Smooth muscle cell (in vitro differentiated cells): Measurements from ENCODE around the gene AKT1S1. TPM values are rescaled to one million over a fixed set of nuclear protein-coding genes. Genes with fewer than 3 reads are reported as not detected.

Experiments
- DNase-seq: peaks from one replicate; lab custom pipeline; 2025; ENCODE audit not compliant: unreplicated experiment; lab: John Stamatoyannopoulos, UW
- H2AFZ ChIP-seq: fragments of 200-600 bp; sonication (generic); 2 replicates; pipeline ENCODE4 v1.6.0; 2016; ENCODE audit warnings: antibody characterized with exemption, low read depth, mild to moderate bottlenecking
- H3F3A ChIP-seq: fragments of 200-600 bp; sonication (generic); 2 replicates; pipeline ENCODE4 v1.6.0; 2017; ENCODE audit warnings: antibody characterized with exemption, low read depth
- H3K27ac ChIP-seq: fragments of 200-600 bp; sonication (generic); 2 replicates; pipeline ENCODE4 v1.5.1; 2016; ENCODE audit warnings: low read depth, mild to moderate bottlenecking
- H3K27me3 ChIP-seq: fragments of 200-600 bp; sonication (generic); 2 replicates; pipeline ENCODE4 v1.6.1; 2016; ENCODE audit warnings: low read depth, mild to moderate bottlenecking
- H3K36me3 ChIP-seq: fragments of 200-600 bp; sonication (generic); 2 replicates; pipeline ENCODE4 v1.5.1; 2016; ENCODE audit warnings: low read depth
- H3K4me1 ChIP-seq: fragments of 200-600 bp; sonication (generic); 2 replicates; pipeline ENCODE4 v1.5.1; 2016; ENCODE audit warnings: low read depth
- H3K4me2 ChIP-seq: fragments of 200-600 bp; sonication (generic); 2 replicates; pipeline ENCODE4 v1.6.0; 2016; ENCODE audit warnings: mild to moderate bottlenecking
- H3K4me3 ChIP-seq: fragments of 200-600 bp; sonication (generic); 2 replicates; pipeline ENCODE4 v1.5.1; 2016; ENCODE audit warnings: mild to moderate bottlenecking
- H3K79me2 ChIP-seq: fragments of 200-600 bp; sonication (generic); 2 replicates; pipeline ENCODE4 v1.6.0; 2016; ENCODE audit warnings: low read depth, mild to moderate bottlenecking
- H3K9ac ChIP-seq: fragments of 200-600 bp; sonication (generic); 2 replicates; pipeline ENCODE4 v1.6.0; 2016; ENCODE audit warnings: low read depth
- H3K9me3 ChIP-seq: fragments of 200-600 bp; sonication (generic); replicated peaks from 2 replicates; pipeline ENCODE4 v1.5.1; 2016; ENCODE audit warnings: low read depth
- H4K20me1 ChIP-seq: fragments of 200-600 bp; sonication (generic); 2 replicates; pipeline ENCODE4 v1.6.0; 2016; ENCODE audit warnings: low read depth
- WGBS: methylation state at CpG from one replicate; pipeline ENCODE4 v1.1.7; 2016; ENCODE audit warnings: low lambda C conversion rate; 5-methylcytosine and 5-hydroxymethylcytosine counted together
- polyA plus RNA-seq: library from polyadenylated mRNA; unstranded; fragments of >200 nt; fragmentation: Nextera tagmentation; extraction: Ambion mirVana; gene quantifications from 2 replicates; pipeline ENCODE4 v1.2.1, GENCODE V29; 2016
- total RNA-seq: library from RNA; depleted of rRNA; stranded (reverse); fragments of >200 nt; gene quantifications from 2 replicates; pipeline ENCODE4 v1.2.3, GENCODE V29; 2014
- TF ChIP-seq, protein P1 (sequence below): fragments of 200-600 bp; sonication (generic); IDR thresholded peaks from 2 replicates; pipeline ENCODE4 v1.5.1; 2017; ENCODE audit warnings: borderline replicate concordance, mild to moderate bottlenecking, antibody characterized with exemption; ENCODE audit not compliant: insufficient read depth, poor library complexity, severe bottlenecking

The AKT1S1 gene
- total and polyA plus RNA-seq, 2 experiments from 2014 or later, result 15.8 to 72.2 TPM

DNA sequence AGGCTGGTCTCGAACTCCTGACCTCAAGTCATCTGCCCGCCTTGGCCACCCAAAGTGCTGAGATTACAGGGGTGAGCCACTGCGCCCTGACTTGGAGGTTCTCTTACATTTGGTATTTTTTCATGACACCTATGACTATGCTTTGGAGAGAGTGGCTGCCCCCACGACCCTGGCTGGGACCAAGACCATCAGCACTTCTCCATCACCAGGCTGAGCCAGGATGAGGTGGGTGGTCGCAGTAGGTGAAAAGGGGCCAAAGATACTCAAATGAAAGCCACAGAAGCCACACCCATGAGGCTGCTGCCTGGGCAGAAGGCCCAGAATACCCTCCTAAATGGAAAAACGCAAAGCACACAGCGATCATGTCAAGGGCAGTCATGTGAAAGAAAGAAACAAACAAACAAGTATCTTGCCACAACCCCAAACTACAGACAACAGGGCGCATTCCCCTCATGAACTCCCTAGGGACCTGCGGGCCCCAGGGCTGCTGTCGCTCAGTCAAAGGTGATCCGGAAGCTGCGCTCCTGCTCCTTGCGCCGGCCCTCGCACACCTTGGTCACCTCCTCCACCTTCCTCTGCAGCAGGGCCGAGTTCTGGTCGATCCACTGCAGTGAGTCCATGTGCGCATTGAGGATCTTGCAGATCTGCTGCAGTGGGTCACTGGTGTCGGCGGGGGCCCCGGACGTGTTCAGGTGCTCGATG is 30.7 kb upstream of the AKT1S1 start:
- no peak for DNase-seq
- Histone ChIP-seq H3K9ac (no peak overlapping the region), H3K27me3 (no peaks in the 10 kb centered on the region), H4K20me1 (peaks cover 16% of the 10 kb centered on the region), H3K27ac (no peak overlapping the region), H3K4me3 (no peak overlapping the region), H3K36me3 (no peaks in the 10 kb centered on the region), H3K4me2 (no peak overlapping the region), H3K79me2 (no peaks in the 10 kb centered on the region), H3K9me3 (no peaks in the 10 kb centered on the region), H2AFZ (no peak overlapping the region), H3K4me1 (no peaks in the 10 kb centered on the region), H3F3A (no peaks in the 10 kb centered on the region)
- TF ChIP-seq, protein P1, sequence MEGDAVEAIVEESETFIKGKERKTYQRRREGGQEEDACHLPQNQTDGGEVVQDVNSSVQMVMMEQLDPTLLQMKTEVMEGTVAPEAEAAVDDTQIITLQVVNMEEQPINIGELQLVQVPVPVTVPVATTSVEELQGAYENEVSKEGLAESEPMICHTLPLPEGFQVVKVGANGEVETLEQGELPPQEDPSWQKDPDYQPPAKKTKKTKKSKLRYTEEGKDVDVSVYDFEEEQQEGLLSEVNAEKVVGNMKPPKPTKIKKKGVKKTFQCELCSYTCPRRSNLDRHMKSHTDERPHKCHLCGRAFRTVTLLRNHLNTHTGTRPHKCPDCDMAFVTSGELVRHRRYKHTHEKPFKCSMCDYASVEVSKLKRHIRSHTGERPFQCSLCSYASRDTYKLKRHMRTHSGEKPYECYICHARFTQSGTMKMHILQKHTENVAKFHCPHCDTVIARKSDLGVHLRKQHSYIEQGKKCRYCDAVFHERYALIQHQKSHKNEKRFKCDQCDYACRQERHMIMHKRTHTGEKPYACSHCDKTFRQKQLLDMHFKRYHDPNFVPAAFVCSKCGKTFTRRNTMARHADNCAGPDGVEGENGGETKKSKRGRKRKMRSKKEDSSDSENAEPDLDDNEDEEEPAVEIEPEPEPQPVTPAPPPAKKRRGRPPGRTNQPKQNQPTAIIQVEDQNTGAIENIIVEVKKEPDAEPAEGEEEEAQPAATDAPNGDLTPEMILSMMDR, result no peak
- WGBS, result 98% methylated on average over 23 of the region's 23 CpGs

DNA sequence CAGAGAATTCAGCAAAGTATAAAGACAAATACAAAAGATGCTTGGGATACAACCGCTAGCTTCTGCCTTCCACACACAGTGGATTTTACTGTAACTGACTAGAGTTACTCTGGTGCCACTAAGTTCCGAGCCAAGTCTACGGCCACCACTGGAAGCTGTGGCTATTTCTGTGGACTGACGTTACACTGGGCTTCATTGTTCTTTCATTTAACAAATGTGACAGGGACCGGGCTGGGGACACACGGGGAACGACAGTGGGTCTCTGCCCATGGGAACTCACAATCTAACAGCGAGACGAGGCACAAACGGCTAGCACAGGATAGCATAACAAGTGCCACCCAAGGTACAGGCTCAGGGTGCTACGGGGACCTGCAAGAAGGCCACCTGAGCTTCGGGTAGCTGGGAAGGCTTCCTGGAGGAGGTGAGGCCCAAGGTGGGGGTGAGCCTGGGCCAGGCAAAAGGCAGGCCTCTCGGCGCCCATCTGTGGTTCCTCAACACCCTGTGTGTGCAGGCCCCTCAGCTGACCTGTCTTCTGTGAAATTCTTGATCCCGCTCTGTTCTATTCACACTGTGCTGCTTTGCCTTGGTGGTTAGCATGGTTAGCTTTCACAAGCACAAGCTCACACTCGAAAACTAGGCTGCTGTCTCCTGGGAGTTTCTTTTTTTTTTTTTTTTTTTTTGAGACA is 29.9 kb upstream of the AKT1S1 start:
- TF ChIP-seq, protein P1, result no peak
- 96% methylated on average over 16 of the region's 16 CpGs for WGBS

DNA sequence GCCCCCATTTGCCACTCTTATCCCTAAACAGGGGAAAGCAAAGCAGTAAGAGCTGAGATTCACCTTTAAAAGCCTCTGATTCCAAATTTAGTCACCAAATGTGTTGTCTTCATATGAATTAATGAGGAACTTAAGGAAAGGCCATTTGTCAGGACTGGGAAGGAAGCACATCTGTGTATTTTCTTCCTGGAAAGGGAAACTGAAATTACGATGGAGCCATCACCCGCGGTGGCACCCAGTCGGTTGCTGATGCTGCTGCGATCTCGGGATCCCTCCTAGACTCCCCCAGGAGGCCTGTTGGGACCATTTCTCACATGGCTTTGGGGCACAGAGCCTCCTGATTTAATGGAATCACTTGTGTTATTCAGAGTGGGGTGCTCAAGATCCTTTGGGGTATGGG is 27.0 kb upstream of the AKT1S1 start:
- no peak overlapping the region for H2AFZ ChIP-seq
- H3K9ac ChIP-seq, result no peak overlapping the region
- no peaks in the 10 kb centered on the region for H3K4me1 ChIP-seq
- no peaks in the 10 kb centered on the region for H3F3A ChIP-seq
- TF ChIP-seq, protein P1, result no peak
- peaks cover 4% of the 10 kb centered on the region for H4K20me1 ChIP-seq
- no peaks in the 10 kb centered on the region for H3K27me3 ChIP-seq
- no peak overlapping the region for H3K27ac ChIP-seq
- no peaks in the 10 kb centered on the region for H3K79me2 ChIP-seq
- no peaks in the 10 kb centered on the region for H3K36me3 ChIP-seq
- H3K9me3 ChIP-seq, result no peaks in the 10 kb centered on the region
- no peak overlapping the region for H3K4me2 ChIP-seq
- WGBS, result 95% methylated on average over 6 of the region's 6 CpGs
- no peak for DNase-seq
- no peak overlapping the region for H3K4me3 ChIP-seq

More for the DNA sequence above, 29.9 kb upstream of the AKT1S1 start:
- Histone ChIP-seq H3K4me2 (no peak overlapping the region), H3K36me3 (no peaks in the 10 kb centered on the region), H2AFZ (no peak overlapping the region), H3K27ac (no peak overlapping the region), H3F3A (no peaks in the 10 kb centered on the region), H4K20me1 (peaks cover 16% of the 10 kb centered on the region), H3K4me3 (no peak overlapping the region), H3K4me1 (no peaks in the 10 kb centered on the region), H3K79me2 (no peaks in the 10 kb centered on the region), H3K9me3 (no peaks in the 10 kb centered on the region), H3K9ac (no peak overlapping the region), H3K27me3 (no peaks in the 10 kb centered on the region)
- DNase-seq, result no peak
